NK-92 (cell line): ENCODE results near the gene TAOK2.
"Not testable (repeated sequence)": the region's sequence is repeated elsewhere in the genome, so short reads cannot be mapped to it uniquely, and the experiment has no call there.

ENCODE experiments used
- DNase-seq: peaks from one replicate; lab custom pipeline; 2025; ENCODE audit not compliant: unreplicated experiment; lab: John Stamatoyannopoulos, UW

Gene TAOK2

GRCh38 chr16:29973384-29974246 is at the start of gene TAOK2:
Gene TAOK2, plus strand, starts transcription at chr16:29973868. Its CDS starts 3,905 bp downstream, at chr16:29977773.
- peak; percentile 80 for DNase-seq

GRCh38 chr16:29925105-29925756 is 48.4 kb upstream of the TAOK2 start:
- no peak for DNase-seq

DNA sequence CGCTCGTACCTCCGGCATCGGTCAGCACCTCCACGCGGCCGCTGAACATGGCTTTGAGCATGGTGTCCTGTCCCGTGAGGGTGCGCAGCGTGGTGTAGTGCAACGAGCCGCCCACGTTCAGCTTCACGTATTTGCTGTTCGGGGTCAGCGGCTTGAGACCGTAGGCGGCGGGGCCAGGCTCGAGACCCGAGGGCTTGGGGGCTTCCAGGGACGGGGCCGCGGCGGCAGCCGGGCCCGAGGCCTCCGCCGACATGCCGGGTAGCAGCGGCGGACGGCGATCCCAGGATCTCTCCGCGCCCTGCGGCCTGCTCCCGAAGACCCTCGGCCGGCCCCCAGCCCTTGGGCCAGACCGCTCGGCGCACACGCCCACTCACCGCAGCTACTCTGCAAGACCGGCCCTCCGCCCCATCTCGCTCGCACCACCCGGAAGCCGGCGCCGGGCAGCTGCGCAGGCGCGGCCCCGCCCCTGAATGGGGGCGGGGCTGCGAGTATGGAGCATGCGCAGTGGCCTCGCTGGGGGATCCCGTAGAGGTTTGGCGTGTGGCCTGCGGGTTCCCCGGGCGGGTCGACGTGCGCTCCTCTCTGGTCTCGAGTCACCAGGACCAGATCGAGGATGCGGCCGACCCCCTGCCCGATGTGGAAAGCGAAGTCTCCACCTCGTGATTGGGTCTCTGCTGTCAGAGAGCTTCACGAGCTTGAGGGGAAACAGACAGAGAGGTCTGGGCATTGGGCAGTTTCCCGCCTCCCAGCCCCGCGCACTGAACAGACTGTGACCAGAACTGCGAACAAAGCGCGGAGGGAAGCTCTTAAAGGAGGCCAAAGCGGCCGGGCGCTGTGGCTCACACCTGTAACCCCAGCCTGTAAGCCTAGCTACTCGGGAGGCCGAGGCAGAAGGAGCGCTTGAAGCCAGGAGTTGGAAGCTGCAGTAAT is 47.6 kb upstream of the TAOK2 start, which contains the start of gene KCTD13:
KCTD13 (minus strand) TSS at position 446 of the 930 bp plus-strand sequence; CDS start at position 253, 193 bp downstream.
- no peak for DNase-seq

GRCh38 chr16:29926711-29927052 is 47.0 kb upstream of the TAOK2 start:
- no peak for DNase-seq

DNA sequence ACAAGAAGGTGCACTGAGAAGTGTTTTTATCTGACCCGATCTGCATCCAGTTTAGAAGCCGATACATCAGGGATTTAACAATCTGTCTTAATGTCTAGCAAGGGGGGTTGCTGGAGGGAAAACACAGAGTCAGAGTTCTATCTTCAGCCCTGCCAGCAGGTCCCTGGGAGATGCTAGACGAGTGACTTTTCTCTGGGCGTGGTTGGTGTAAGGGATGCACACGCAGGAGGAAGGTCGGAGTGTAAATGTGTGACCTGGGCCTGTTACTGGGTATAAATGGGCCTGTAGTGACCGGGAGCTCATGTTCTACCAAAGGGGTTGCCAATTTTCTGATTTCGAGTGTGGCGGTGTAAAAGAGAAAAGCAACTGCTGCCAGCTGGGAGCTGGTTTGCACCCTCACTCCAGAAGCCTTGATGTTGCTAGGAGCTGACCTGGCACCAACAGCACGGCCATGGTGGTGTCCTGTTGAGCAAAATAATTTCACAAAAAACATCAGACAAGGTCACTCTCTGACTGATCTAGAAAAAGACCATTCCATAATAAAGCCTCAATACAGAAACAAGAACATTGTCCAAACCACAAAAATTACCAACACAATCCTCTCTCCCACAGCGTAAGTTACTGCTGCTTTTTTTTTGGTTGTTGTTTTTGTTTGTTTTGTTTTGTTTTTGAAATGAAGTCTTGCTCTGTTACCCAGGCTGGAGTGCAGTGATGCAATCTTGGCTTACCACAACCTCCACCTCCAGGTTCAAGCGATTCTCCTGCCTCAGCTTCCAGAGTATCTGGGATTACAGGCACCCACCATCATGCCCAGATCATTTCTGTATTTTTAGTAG is 46.4 kb upstream of the TAOK2 start:
- DNase-seq, result no peak

GRCh38 chr16:29931750-29932149 is 41.9 kb upstream of the TAOK2 start:
- DNase-seq, result not testable (repeated sequence)

DNA sequence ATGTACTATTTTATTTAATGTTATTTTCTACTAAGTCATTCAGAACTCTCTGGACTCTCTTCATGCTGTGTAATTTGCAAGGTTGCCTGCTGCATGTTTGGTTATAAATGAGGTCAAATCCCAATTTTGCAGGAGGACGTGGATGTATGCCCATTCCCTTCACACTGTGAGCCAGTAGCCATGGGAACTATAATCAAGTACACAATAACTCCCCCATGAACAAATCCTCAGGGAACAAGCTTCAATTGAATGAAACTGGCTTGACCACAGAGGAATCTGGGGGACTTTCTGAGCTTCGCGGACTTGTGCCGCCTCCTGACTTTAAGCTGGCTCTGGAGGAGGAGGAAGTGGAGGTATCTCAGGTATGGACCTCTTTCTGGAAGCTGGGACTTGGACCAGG is 33.0 kb upstream of the TAOK2 start:
- no peak for DNase-seq

DNA sequence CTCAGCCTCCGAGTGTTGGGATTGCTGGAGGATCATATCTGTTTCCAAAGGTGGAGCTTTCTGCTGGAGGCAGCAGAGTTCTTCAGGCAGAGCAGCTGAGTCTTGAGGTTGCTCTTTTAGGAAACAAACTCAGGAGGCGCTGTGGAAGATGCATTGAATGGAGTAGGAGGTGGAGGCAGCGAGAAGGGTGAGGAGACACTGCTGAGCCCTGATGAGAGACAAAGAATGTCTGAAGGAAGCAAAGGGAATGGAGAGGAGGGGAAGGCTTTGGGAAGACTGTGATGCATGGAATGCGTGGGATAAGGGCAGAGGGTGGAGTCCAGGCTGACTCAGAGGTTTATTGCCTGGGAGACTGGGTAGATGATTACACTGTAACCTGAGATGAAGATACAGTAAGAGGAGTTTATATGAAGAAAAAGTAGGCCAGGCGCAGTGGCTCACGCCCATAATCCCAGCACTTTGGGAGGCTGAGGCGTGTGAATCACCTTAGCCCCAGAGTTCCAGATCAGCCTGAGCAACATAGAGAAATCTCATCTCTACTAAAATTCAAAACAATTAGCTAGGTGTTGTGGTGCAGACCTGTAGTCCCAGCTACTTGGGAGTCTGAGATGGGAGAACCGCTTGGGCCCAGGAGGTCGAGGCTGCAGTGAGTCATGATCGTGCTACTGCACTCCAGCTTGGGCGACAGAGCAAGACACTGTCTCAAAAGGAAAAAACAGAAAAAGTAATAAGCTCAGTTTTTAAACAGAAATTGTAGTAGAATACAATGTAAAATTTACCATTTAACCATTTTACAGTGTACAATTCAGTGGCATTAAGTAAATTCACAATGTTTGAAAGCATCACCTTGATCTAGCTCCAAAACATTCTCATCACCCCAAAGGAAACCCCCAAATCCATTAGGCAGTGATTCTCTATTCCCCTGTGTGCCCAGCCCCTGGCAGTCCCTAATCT is 29.5 kb upstream of the TAOK2 start:
- DNase-seq, result no peak

- DNase-seq, result no peak
Observed at GRCh38 chr16:29947897-29948296, 25.8 kb upstream of the TAOK2 start.

GRCh38 chr16:29950806-29951461 is 22.7 kb upstream of the TAOK2 start:
- DNase-seq, result no peak

GRCh38 chr16:29951625-29952365 is 21.9 kb upstream of the TAOK2 start:
- DNase-seq, result no peak

- no peak for DNase-seq
Observed at GRCh38 chr16:29958756-29959155, 14.9 kb upstream of the TAOK2 start.

- no peak for DNase-seq
Observed at GRCh38 chr16:29959293-29959692, 14.4 kb upstream of the TAOK2 start.

GRCh38 chr16:29959821-29960220 is 13.8 kb upstream of the TAOK2 start:
- not testable (repeated sequence) for DNase-seq

GRCh38 chr16:29961127-29961478 is 12.6 kb upstream of the TAOK2 start:
- DNase-seq, result no peak

- DNase-seq, result peak; percentile 46
Observed at GRCh38 chr16:29961479-29962343, 12.0 kb upstream of the TAOK2 start, which contains the start of gene TMEM219. Gene TMEM219, plus strand, starts transcription at chr16:29962079. Its CDS starts 1,065 bp downstream, at chr16:29963144.
